T47D (cell line): ENCODE results near the gene KBTBD4.
A peak's percentile ranks its signal among the peaks of the same experiment; 100 is the strongest.
"Not testable (repeated sequence)": the region's sequence is repeated elsewhere in the genome, so short reads cannot be mapped to it uniquely, and the experiment has no call there.

Source experiments
- DNase-seq, 2 experiments: peaks; one replicate each; pipeline versions ENCODE4 v3.0.0 to v3.0.0-alpha.2; 2011 to 2012; ENCODE audit warnings: low read depth in 1 of 2, low spot score in 1 of 2
- JUND ChIP-seq: IDR thresholded peaks from 2 replicates; pipeline ENCODE4 v1.6.1; 2012; ENCODE audit warnings: low read depth
- in situ Hi-C: cut with HindIII; loops from 2 replicates; pipeline ENCODE4 v1.10.0; 2016; ENCODE audit warnings: low sequenced_read_pairs, low pct_unique_long_range_greater_than_20kb

The KBTBD4 gene

DNA sequence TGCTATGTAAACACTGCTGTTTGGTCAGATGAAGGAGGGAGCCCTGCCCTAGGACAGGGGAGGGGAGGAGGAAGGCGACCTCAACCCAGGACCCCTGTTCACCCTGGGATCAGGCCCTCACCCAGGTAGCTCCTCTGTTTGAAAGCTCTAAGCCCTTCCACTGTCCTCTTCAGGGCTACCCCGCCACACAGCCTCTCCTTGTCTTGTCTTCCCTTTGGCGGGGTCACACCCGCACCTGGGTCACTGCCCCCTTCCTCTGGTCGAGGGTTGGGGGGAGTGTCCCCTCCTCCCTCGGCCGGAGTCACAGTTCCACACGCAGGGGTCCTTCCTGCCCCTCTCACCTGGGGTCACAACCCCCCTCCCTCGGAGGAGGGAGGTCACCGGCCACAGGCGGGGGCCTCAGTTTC, 13.8 kb downstream of the KBTBD4 start:
- in situ Hi-C loops: no loop called here
- DNase-seq: no peak
- TF ChIP-seq JUND: no peak

DNA sequence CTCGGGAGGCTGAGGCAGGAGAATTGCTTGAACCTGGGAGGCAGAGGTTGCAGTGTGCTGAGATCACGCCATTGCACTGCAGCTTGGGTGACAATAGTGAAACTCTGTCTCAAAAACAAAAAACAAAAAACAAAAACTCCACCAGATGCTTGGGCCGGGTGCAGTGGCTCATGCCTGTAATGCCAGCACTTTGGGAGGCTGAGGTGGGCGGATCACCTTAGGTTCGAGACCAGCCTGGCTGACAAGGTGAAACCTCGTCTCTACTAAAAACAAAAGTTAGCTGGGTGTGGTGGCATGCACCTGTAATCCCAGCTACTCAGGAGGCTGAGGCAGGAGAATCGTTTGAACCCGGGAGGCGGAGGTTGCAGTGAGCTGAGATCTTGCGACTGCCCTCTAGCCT, 14.4 kb downstream of the KBTBD4 start:
- DNase-seq, in situ Hi-C loops: not testable (repeated sequence)

DNA sequence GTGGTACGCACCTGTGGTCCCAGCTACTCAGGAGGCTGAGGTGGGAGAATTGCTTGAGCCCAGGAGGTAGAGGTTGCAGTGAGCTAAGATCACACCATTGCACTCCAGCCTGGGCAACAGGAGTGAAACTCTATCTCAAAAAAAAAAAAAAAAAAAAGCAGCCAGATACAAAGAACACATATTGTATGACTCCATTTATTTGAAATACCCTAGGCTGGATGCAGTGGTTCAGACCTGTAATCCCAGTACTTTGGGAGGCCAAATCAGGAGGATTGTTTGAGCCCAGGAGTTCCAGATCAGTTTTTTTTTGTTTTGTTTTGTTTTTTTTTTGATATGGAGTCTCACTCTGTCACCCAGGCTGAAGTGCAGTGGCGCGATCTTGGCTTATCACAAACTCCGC, 16.4 kb downstream of the KBTBD4 start:
- DNase-seq, in situ Hi-C loops: not testable (repeated sequence)

DNA sequence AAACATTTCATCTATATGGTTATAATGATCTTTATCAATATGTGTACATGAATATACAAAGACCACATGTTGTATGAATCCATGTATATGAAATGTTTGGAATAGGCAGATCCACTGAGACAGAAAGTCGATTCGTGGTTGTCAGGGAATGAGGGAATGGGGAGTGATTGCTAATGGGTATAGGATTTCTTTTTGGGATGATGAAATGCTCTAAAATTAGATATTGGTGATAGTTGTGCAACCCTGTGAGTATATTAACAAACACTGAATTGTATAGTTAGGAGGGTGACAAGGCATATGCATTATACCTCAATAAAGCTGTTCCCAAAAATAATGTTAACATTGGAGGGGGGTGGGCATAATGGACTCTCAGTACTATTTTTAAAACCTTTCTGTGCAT, 18.3 kb downstream of the KBTBD4 start:
- in situ Hi-C loops: no loop called here
- DNase-seq: no peak
- no peak for TF ChIP-seq JUND

DNA sequence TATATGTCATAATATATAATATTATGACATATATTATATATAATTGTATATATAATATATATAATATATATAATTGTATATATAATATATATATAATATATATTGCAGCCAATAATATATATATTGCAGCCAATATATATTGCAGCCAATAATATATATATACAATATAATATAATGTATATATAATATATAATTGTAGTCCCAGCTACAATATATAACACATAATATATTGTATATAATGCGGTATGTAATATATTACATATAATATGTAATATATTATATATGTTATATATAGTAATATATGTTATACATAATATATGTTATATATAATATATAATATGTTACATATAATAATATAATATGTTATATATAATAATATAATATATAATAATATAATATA, 20.1 kb downstream of the KBTBD4 start:
- no peak for DNase-seq
- no peak for TF ChIP-seq JUND
- in situ Hi-C loops: no loop called here

DNA sequence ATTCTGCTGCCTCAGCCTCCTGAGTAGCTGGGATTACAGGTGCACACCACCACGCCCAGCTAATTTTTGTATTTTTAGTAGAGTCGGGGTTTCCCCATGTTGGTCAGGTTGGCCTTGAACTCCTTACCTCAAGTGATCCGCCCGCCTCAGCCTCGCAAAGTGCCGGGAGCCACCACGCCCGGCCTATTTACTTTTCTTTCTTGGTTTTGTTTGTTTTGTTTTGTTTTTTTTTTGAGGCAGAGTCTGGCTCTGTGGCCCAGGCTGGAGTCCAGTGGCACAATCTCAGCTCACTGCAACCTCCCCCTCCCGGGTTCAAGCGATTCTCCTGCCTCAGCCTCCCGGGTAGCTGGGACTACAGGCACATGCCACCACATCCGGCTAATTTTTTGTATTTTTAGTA, 21.8 kb downstream of the KBTBD4 start:
- peak in 1 of 2 experiments; percentile 64 for DNase-seq
- in situ Hi-C loops: not testable (repeated sequence)

DNA sequence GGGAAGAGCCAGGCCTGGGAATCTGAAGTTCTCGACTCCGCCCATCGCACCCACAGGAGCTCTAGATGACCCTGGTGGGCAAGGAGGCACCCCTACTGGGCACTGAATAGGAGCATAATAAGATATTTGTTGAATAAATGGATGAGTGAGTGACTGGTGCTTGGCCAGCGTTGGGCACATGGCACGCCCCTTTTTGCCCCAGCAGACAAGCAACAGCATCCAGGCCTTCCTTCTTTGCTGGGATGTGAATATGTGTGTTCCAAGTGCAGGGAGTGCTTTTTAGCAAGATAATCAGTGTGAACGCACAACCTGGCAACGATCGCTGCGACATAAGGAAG, 25.4 kb downstream of the KBTBD4 start:
- in situ Hi-C loops: no loop called here
- DNase-seq: no peak
- TF ChIP-seq JUND: no peak

DNA sequence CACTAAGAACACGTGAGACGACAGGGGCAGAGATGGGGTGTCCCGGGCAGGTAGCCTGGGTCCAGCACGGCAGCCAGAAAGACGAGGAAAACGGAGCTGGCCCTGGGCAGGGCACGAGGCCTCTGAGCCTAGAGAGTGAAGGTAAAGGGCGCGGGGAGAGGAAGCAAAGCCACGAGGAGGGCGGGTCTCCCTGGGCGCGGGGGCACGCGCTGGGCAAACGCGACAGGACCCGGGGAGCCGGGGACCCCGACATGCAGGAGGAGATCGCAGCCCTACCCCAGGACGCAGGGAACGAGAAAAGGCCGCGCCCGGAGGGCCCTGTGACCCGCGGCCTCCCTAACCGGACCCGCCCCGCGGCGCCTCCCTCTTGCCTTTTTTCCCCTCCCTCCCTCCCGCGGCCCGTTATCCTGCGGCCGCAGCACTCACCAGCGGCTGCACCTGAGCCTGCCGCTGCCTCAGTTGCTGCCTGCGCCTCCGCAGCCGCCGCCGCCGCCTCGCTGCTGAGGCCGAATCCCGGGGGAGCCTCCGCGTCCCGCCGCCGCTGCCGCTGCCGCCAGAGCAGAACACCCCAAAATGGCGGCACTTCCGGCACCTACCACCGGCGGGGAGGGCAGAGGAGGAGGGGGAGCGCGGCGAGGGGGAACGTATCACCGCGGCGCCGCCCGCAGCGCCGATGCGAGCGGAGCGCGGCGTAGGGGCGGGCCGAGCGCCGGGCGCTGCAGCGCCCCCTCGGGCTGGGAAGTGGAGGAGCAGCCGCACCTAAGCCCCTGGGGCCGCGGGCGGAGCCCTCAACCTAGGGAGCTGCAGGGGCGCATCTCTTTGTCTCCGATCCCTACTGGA, 26.0 kb downstream of the KBTBD4 start, which contains the start of gene CELF1:
Gene CELF1 (minus strand): TSS at position 567 of the 840 bp plus-strand sequence. CDS start 53,609 bp downstream, outside the sequence.
- peak; percentile 75 to 96 for DNase-seq
- TF ChIP-seq JUND: no peak
- in situ Hi-C loops: no loop called here

DNA sequence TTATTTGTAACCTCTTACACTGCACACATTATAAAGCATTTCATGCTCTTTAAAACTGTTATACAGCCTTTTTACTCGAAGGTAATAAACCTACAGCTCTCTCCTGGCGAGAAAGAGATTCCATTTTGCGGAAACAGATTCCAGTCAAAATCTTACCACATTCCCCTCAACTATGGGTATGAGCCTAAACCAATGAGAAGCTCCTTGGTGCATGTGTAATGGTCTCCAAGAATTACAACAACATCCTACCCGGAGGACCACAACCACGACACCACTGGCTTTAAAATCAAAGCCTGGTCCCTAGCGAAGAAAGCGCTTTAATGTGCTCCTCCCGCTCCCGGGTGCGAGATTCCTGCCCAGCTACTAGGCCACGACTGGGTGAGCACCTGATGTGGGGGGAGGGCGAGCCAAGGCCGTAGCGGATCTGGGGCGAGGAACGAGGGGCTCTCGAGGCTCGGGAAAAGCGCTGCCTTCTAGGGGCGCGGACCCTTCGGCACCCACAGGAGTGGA, 26.7 kb downstream of the KBTBD4 start:
- peak in 1 of 2 experiments; percentile 59 for DNase-seq
- TF ChIP-seq JUND: no peak
- in situ Hi-C loops: no loop called here

DNA sequence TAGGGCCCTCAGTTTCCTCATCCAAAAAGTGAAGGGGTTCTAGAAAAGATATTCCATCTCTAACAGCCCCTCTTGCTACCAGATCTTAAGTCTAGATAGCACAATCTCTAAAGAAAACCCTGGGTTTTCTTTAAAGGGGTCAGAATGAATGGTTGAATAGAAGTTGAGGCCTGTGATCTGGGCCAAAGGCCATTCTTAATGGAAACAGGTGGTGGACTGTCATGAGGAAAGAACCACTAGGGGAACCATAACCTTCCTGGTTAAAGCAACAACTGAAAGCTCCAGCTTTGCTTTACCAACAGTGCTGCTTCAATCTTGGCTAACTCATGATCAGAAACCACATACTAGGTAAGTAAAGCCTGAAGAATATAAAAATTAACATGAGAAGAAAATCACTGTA, 27.7 kb downstream of the KBTBD4 start:
- in situ Hi-C loops: no loop called here
- DNase-seq: peak in 1 of 2 experiments; percentile 68
- no peak for TF ChIP-seq JUND

DNA sequence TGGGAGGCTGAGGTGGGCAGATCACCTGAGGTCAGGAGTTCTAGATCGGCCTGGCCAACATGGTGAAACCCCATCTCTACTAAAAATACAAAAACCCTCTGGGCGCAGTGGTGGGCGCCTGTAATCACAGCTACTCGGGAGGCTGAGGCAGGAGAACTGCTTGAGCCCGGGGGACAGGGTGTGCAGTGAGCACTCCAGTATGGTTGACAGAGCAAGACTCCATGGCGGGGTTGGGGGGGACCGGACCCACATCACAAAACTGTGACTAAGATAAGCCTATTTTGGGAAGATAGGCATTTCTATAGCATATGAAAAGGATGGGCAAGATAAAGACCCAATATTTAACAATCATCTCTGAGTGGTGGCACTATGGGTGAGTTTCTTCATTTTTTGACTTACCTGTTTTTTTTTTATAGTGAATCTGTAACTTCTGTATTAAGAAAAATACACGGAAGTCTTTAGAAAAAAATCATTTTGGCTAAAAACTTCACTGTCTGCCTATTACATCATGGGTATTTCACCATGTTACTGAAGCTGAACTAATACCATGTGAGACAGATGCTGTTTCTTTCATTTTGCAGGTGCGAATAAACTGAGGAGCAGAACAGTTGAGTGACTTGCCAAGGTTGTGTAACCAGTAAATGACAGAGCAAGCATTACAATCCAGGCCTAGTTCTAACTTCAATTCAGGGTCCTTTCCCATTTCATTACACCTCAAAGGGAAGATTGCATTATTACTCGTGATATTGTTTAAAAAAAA, 28.3 kb downstream of the KBTBD4 start:
- no peak for TF ChIP-seq JUND
- no peak for DNase-seq
- in situ Hi-C loops: no loop called here

DNA sequence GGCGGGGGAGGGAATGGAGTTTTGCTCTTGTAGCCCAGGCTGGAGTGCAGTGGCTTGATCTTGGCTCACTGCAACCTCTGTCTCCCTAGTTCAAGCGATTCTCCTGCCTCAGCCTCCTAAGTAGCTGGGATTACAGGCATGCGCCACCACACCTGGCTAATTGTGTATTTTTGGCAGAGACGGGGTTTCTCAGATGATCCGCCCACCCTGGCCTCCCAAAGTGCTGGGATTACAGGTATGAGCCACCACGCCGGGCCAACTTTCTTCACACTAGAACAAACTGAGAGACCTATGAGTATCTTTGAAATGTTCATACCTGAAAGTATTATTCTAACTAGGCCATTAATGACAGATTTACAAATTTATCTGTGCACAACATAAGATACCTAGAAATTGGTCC, 32.5 kb downstream of the KBTBD4 start:
- DNase-seq, in situ Hi-C loops: not testable (repeated sequence)

DNA sequence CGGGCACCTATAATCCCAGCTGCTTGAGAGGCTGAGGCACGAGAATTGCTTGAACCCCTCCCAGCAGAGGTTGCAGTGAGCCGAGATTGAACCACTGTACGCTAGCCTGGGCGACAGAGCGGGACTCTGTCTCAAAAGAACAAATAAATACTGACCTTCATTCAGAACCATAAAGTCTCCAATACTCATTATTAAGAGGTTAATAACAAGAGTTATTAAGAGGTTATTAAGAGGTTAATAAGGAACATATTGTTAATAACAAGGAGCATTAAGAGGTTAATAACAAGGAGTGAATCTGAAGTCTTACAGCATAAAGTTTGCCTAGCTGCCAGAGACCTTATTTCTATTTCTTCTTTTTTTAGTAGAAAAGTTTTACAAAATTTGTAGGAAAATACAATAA, 33.5 kb downstream of the KBTBD4 start:
- DNase-seq: no peak
- no peak for TF ChIP-seq JUND
- in situ Hi-C loops: no loop called here
